ENCODE results near the gene GUSB. TPM values are rescaled to one million over a fixed set of nuclear protein-coding genes. Genes with fewer than 3 reads are reported as not detected.
"Not testable (repeated sequence)": the region's sequence is repeated elsewhere in the genome, so short reads cannot be mapped to it uniquely, and the experiment has no call there.

GUSB gene
- total RNA-seq, 4 donors from 2014 or later = 48.3 to 346 (median 55.3) TPM

DNA sequence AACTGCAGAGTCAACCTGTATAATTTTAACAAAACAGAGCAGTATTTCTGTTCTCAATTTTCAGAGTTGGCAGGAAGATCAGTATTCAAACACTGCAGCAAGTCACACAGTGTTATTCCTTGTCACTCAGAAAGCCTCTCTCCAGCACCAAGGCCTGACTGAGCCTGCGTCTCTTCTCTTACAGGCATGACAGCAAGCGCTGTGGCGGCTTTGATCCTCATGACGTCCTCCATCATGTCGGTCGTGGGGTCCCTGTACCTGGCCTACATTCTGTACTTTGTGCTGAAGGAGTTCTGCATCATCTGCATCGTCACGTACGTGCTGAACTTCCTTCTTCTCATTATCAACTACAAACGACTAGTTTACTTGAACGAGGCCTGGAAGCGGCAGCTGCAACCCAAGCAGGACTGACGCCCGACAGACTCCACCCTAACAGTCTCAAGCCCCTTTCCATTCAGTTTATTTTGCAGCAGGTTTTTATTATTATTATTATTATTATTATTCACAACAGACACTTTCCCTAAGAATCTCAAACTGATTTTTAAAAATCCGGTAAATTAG lies 28.0 kb downstream of the GUSB start:
- Histone ChIP-seq H3K4me3 (no peak overlapping the region), H3K27me3 (no peaks in the 10 kb centered on the region), H3K4me1 (no peaks in the 10 kb centered on the region), H3K27ac (no peak overlapping the region), H3K36me3 (peaks cover 0 to 7% (median 2%) of the 10 kb centered on the region in 4 donors), H3K9me3 (no peaks in the 10 kb centered on the region)
- no peak for DNase-seq
- 93 to 96% methylated on average over 10 to 15 of the region's 15 CpGs for WGBS, 2 donors (ENCODE audit: low coverage in 1 of 2)
- in situ Hi-C loops (cut with MboI; ENCODE audit: low pct_ligation_motif_present in 1 of 4, low pct_unique_long_range_greater_than_20kb in 1 of 4, low sequenced_read_pairs in 3 of 4) = loop anchor here in 1 of 4 donors (25.0 kb wide), 1 partner anchor 217 kb away; no protein-coding TSS in a partner anchor
- intact Hi-C loops (cut with DNase I; ENCODE audit: low total_unique reads) = no loop called here
- TF ChIP-seq POLR2AphosphoS5 (IDR thresholded peaks at IDR 0.05) (no peak), POLR2A (IDR thresholded peaks at IDR 0.05) (no peak), EP300 (IDR thresholded peaks at IDR 0.05; ENCODE audit: low read depth) (no peak)
- TF ChIP-seq, protein P1, sequence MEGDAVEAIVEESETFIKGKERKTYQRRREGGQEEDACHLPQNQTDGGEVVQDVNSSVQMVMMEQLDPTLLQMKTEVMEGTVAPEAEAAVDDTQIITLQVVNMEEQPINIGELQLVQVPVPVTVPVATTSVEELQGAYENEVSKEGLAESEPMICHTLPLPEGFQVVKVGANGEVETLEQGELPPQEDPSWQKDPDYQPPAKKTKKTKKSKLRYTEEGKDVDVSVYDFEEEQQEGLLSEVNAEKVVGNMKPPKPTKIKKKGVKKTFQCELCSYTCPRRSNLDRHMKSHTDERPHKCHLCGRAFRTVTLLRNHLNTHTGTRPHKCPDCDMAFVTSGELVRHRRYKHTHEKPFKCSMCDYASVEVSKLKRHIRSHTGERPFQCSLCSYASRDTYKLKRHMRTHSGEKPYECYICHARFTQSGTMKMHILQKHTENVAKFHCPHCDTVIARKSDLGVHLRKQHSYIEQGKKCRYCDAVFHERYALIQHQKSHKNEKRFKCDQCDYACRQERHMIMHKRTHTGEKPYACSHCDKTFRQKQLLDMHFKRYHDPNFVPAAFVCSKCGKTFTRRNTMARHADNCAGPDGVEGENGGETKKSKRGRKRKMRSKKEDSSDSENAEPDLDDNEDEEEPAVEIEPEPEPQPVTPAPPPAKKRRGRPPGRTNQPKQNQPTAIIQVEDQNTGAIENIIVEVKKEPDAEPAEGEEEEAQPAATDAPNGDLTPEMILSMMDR (IDR thresholded peaks at IDR 0.05) = no peak

DNA sequence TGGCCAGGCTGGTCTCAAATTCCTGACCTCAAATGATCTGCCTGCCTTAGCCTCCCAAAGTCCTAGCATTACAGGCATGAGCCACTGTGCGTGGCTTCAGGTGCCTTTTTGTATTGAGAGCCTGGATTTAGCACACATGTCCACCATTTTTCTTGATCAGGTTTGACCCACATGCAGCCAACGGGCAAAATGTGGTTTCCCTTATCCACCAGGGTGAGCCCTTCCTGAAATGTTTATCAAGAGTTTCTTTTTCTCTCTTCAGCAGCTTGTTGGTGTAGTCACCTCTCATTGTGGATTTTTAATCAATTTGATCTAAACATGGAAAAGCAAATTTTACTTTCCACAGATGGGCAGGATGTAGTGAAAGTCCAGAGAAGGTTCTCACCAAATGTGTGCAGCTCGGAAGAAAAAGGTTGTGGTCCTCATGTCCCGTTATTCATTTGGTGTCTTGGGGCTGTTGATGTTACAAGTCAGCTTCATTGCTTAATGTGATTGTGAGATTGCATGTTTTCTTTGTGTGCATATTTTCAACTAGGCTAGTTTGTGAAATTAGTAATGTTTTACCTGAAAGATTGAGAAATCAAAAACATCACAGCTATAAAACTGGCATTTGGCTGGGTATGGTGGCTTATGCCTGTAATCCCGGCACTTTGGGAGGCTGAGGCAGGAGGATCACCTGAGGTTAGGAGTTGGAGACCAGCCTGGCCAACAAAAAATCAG lies 28.9 kb downstream of the GUSB start:
- H3K4me1 ChIP-seq = no peaks in the 10 kb centered on the region
- no peak overlapping the region for H3K27ac ChIP-seq
- no peak for DNase-seq
- H3K27me3 ChIP-seq = no peaks in the 10 kb centered on the region
- intact Hi-C loops (cut with DNase I; ENCODE audit: low total_unique reads) = no loop called here
- WGBS, 2 donors (ENCODE audit: low coverage in 1 of 2) = 92 to 100% methylated on average over 2 to 5 of the region's 5 CpGs
- in situ Hi-C loops (cut with MboI; ENCODE audit: low pct_ligation_motif_present in 1 of 4, low pct_unique_long_range_greater_than_20kb in 1 of 4, low sequenced_read_pairs in 3 of 4) = loop anchor here in 1 of 4 donors (25.0 kb wide), 1 partner anchor 216 kb away; no protein-coding TSS in a partner anchor
- TF ChIP-seq POLR2A (IDR thresholded peaks at IDR 0.05) (no peak), POLR2AphosphoS5 (IDR thresholded peaks at IDR 0.05) (no peak), EP300 (IDR thresholded peaks at IDR 0.05; ENCODE audit: low read depth) (no peak)
- TF ChIP-seq, protein P1 (IDR thresholded peaks at IDR 0.05) = no peak
- H3K9me3 ChIP-seq = no peaks in the 10 kb centered on the region
- H3K36me3 ChIP-seq = peaks cover 0 to 7% (median 2%) of the 10 kb centered on the region in 4 donors
- no peak overlapping the region for H3K4me3 ChIP-seq

DNA sequence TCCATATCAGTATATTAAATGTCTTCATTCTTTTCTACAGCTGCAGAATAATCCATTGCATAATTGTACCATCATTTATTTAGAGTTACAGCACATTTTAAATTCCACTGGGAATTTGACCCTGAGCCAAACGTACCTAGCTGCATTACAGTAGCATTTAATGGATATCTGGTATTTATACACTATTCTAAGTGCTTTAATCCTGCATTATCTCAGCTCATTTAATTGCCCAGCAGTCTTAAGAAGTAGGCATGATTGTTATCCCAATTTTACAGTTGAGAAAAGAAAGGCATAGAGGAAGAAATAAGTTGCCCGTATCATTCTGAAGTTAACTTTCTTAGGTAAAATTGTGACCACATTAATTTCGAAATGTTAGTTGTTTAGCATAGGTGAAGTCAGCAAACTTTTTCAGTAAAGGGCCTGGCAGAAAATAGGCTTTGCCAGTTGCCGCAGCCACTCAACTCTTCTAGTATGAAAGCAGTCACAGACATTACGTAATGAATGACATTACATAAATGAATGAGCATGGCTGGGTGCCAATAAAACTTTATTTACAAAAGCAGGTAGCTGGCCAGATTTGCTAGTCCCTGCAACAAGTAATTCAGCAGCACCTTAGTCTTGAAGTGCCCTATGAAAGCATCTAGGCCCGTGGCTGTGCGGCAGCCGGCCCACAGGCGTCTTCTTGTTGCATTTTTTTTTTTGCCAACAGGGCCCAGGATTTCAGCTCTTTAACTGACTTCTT lies 30.0 kb downstream of the GUSB start:
- TF ChIP-seq POLR2AphosphoS5 (IDR thresholded peaks at IDR 0.05) = no peak
- TF ChIP-seq, protein P1 (IDR thresholded peaks at IDR 0.05) = no peak
- no peak for TF ChIP-seq POLR2A (IDR thresholded peaks at IDR 0.05)
- no peak for TF ChIP-seq EP300 (IDR thresholded peaks at IDR 0.05; ENCODE audit: low read depth)
- Histone ChIP-seq H3K27ac (no peak overlapping the region), H3K4me1 (no peaks in the 10 kb centered on the region), H3K36me3 (peaks cover 0 to 7% (median 2%) of the 10 kb centered on the region in 4 donors), H3K9me3 (no peaks in the 10 kb centered on the region), H3K4me3 (no peak overlapping the region), H3K27me3 (no peaks in the 10 kb centered on the region)
- intact Hi-C loops (cut with DNase I; ENCODE audit: low total_unique reads) (no loop called here), in situ Hi-C loops (cut with MboI; ENCODE audit: low pct_ligation_motif_present in 1 of 4, low pct_unique_long_range_greater_than_20kb in 1 of 4, low sequenced_read_pairs in 3 of 4) (loop anchor here in 1 of 4 donors (25.0 kb wide), 1 partner anchor 215 kb away; no protein-coding TSS in a partner anchor)
- DNase-seq = no peak
- WGBS, 2 donors (ENCODE audit: low coverage in 1 of 2) = 83 to 86% methylated on average over 5 to 9 of the region's 9 CpGs

DNA sequence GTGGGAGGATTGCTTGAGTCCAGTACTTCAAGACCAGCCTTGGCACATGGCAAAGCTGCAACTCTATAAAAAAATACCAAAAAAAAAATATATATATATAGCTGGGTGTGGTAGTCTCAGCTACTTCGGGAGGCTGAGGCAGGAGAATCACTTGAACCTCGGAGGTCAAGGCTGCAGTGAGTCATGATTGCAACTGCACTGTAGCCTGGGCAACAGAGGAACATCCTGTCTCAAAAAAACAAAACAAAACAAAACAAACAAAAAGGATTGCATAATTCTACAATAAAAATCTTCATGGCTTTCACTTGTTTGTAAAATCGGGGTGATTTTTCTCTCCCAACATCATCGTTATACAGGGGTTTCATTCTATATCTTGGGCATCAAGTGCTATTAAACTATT lies 35.1 kb downstream of the GUSB start:
- WGBS, 2 donors (ENCODE audit: low coverage in 1 of 2) = 66 to 67% methylated on average over 4 of the region's 4 CpGs
- Histone ChIP-seq H3K4me1 (no peaks in the 10 kb centered on the region), H3K9me3 (no peaks in the 10 kb centered on the region), H3K27me3 (no peaks in the 10 kb centered on the region), H3K27ac (no peak overlapping the region), H3K36me3 (no peaks in the 10 kb centered on the region), H3K4me3 (no peak overlapping the region)
- TF ChIP-seq, protein P1 (IDR thresholded peaks at IDR 0.05) = no peak
- TF ChIP-seq EP300 (IDR thresholded peaks at IDR 0.05; ENCODE audit: low read depth) (no peak), POLR2A (IDR thresholded peaks at IDR 0.05) (no peak), POLR2AphosphoS5 (IDR thresholded peaks at IDR 0.05) (no peak)
- in situ Hi-C loops (cut with MboI; ENCODE audit: low pct_ligation_motif_present in 1 of 4, low pct_unique_long_range_greater_than_20kb in 1 of 4, low sequenced_read_pairs in 3 of 4) (no loop called here), intact Hi-C loops (cut with DNase I; ENCODE audit: low total_unique reads) (no loop called here)
- DNase-seq = peak; percentile 25

DNA sequence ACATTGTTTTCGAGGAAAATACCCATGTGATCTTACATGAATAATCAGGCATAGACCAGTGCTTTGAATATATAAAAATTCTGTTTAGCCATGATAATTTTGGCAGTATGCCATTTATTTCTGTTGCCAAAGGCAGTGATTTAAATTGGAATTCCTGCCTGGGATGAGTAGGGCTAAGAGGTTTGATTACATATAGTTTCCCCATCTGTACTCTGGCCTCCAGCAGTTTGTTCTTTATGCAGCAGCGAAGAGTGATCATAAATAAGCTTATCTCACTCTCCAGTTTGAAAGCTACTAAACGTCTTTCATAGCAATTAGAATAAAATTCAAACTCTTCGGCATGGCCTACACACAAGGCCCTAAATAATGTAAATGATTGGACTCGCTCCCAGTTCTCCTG lies 36.2 kb downstream of the GUSB start:
- H3K27me3 ChIP-seq; in situ Hi-C loops (cut with MboI; ENCODE audit: low pct_ligation_motif_present in 1 of 4, low pct_unique_long_range_greater_than_20kb in 1 of 4, low sequenced_read_pairs in 3 of 4); H3K27ac ChIP-seq; H3K9me3 ChIP-seq; H3K4me1 ChIP-seq; DNase-seq; H3K4me3 ChIP-seq; H3K36me3 ChIP-seq; intact Hi-C loops (cut with DNase I; ENCODE audit: low total_unique reads): not testable (repeated sequence)
- WGBS, 2 donors (ENCODE audit: low coverage in 1 of 2) = 70% methylated on average over 1 of the region's 5 CpGs; no CpG with 5 or more reads in 1 of the 2 donors
